HEK293 (cell line): ENCODE data around the gene GOLGA1.

Experiments
- CTCF ChIP-seq: fragments of 450-650 bp; formaldehyde crosslinking; IDR thresholded peaks from 2 replicates; pipeline ENCODE4 v1.5.1; 2016; ENCODE audit warnings: missing biosample characterization, missing genetic modification characterization
- PRDM6 ChIP-seq: fragments of 450-650 bp; formaldehyde crosslinking; IDR thresholded peaks from 2 replicates; pipeline ENCODE4 v1.5.1; 2017; ENCODE audit warnings: missing biosample characterization, missing genetic modification characterization
- YY1 ChIP-seq: fragments of 450-650 bp; formaldehyde crosslinking; IDR thresholded peaks from 2 replicates; pipeline ENCODE4 v1.5.1; 2018; ENCODE audit warnings: missing biosample characterization, missing genetic modification characterization
- ZFHX2 ChIP-seq: fragments of 450-650 bp; formaldehyde crosslinking; conservative IDR thresholded peaks from 2 replicates; pipeline ENCODE4 v1.5.1; 2016; ENCODE audit warnings: missing biosample characterization, missing genetic modification characterization
- ZFP37 ChIP-seq: fragments of 450-650 bp; formaldehyde crosslinking; IDR thresholded peaks from 2 replicates; pipeline ENCODE4 v1.5.1; 2016; ENCODE audit warnings: missing biosample characterization, missing genetic modification characterization
- ZNF10 ChIP-seq: fragments of 450-650 bp; formaldehyde crosslinking; IDR thresholded peaks from 2 replicates; pipeline ENCODE4 v1.5.1; 2017; ENCODE audit warnings: missing biosample characterization, missing genetic modification characterization
- ZNF16 ChIP-seq: fragments of 450-650 bp; formaldehyde crosslinking; IDR thresholded peaks from 2 replicates; pipeline ENCODE4 v1.5.1; 2016; ENCODE audit warnings: low read depth, missing biosample characterization, missing genetic modification characterization
- ZNF433 ChIP-seq: fragments of 450-650 bp; formaldehyde crosslinking; IDR thresholded peaks from 2 replicates; pipeline ENCODE4 v1.5.1; 2016; ENCODE audit warnings: missing biosample characterization, missing genetic modification characterization, low read depth
- ZNF645 ChIP-seq: fragments of 450-650 bp; formaldehyde crosslinking; IDR thresholded peaks from 2 replicates; pipeline ENCODE4; 2016; ENCODE audit warnings: missing biosample characterization, missing genetic modification characterization
- ZNF664 ChIP-seq: fragments of 450-650 bp; formaldehyde crosslinking; IDR thresholded peaks from 2 replicates; pipeline ENCODE4 v1.5.1; 2016; ENCODE audit warnings: missing biosample characterization, missing genetic modification characterization

GRCh38 chr9:124906966-124907365 lies 33.9 kb downstream of the GOLGA1 start:
- TF ChIP-seq YY1 (no peak), CTCF (tag by site-specific recombination) (no peak), ZNF16 (tag by site-specific recombination) (no peak), ZFP37 (no peak), ZNF664 (tag by site-specific recombination) (no peak), ZNF645 (no peak), ZFHX2 (tag by site-specific recombination) (no peak), ZNF433 (tag by site-specific recombination) (no peak), ZNF10 (tag by site-specific recombination) (no peak), PRDM6 (tag by site-specific recombination) (no peak)
